GM06990 (cell line): Measurements from ENCODE around the gene RCL1.

Source experiments
- DNase-seq: peaks from one replicate; pipeline ENCODE4 v3.0.0-alpha.2; 2011; ENCODE audit not compliant: insufficient read length; ENCODE audit errors: extremely low read depth
- H3K27me3 ChIP-seq: replicated peaks from 2 replicates; pipeline ENCODE4 v1.6.0; 2011; ENCODE audit warnings: low read length; ENCODE audit not compliant: control insufficient read depth, insufficient read depth
- H3K36me3 ChIP-seq: 2 replicates; pipeline ENCODE4 v1.5.1; 2011; ENCODE audit warnings: low read length; ENCODE audit not compliant: control insufficient read depth, insufficient read depth
- H3K4me3 ChIP-seq: replicated peaks from 2 replicates; pipeline ENCODE4 v1.5.1; 2011; ENCODE audit warnings: low read depth, mild to moderate bottlenecking, control low read depth, low read length
- TF ChIP-seq, protein P1 (sequence below): IDR thresholded peaks from 2 replicates; pipeline ENCODE4 v1.5.1; 2011; ENCODE audit warnings: low read length, control low read depth, mild to moderate bottlenecking, inconsistent platforms; ENCODE audit not compliant: insufficient read depth, poor library complexity, severe bottlenecking

RCL1 gene

DNA sequence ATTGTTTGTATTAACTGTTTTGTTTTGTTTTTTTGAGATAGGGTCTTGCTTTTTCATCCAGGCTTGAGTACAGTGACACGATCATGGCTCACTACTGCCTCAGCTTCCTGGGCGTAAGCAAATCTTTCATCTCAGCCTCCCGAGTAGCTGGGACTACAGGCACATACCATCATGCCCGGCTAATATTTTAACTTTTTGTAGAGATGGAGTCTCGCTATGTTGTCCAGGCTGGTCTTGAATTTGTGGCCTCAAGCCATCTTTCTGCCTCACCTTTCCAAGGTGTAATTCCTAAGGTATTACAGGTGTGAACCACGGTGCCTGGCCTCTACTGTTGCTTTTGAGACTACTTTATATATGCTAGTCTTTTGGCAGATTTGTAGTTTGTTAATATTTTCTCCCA, 8.4 kb downstream of the RCL1 start:
- H3K4me3 ChIP-seq: no peak overlapping the region
- H3K36me3 ChIP-seq: no peaks in the 10 kb centered on the region; the same call in none of the 2 replicates
- TF ChIP-seq, protein P1, sequence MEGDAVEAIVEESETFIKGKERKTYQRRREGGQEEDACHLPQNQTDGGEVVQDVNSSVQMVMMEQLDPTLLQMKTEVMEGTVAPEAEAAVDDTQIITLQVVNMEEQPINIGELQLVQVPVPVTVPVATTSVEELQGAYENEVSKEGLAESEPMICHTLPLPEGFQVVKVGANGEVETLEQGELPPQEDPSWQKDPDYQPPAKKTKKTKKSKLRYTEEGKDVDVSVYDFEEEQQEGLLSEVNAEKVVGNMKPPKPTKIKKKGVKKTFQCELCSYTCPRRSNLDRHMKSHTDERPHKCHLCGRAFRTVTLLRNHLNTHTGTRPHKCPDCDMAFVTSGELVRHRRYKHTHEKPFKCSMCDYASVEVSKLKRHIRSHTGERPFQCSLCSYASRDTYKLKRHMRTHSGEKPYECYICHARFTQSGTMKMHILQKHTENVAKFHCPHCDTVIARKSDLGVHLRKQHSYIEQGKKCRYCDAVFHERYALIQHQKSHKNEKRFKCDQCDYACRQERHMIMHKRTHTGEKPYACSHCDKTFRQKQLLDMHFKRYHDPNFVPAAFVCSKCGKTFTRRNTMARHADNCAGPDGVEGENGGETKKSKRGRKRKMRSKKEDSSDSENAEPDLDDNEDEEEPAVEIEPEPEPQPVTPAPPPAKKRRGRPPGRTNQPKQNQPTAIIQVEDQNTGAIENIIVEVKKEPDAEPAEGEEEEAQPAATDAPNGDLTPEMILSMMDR: no peak
- no peaks in the 10 kb centered on the region for H3K27me3 ChIP-seq
- DNase-seq: no peak

GRCh38 chr9:4803670-4804530, 11.2 kb downstream of the RCL1 start:
- no peaks in the 10 kb centered on the region; the same call in none of the 2 replicates for H3K36me3 ChIP-seq
- no peak for DNase-seq
- TF ChIP-seq, protein P1: no peak
- H3K4me3 ChIP-seq: no peak overlapping the region
- no peaks in the 10 kb centered on the region for H3K27me3 ChIP-seq

GRCh38 chr9:4804531-4805016, 11.8 kb downstream of the RCL1 start:
- H3K36me3 ChIP-seq: no peaks in the 10 kb centered on the region; the same call in none of the 2 replicates
- DNase-seq: no peak
- no peaks in the 10 kb centered on the region for H3K27me3 ChIP-seq
- no peak overlapping the region for H3K4me3 ChIP-seq
- TF ChIP-seq, protein P1: no peak

GRCh38 chr9:4805191-4805918, 12.6 kb downstream of the RCL1 start:
- Histone ChIP-seq H3K4me3 (no peak overlapping the region), H3K27me3 (no peaks in the 10 kb centered on the region), H3K36me3 (no peaks in the 10 kb centered on the region; the same call in none of the 2 replicates)
- TF ChIP-seq, protein P1: no peak
- no peak for DNase-seq

GRCh38 chr9:4810565-4810964, 17.8 kb downstream of the RCL1 start:
- Histone ChIP-seq H3K4me3 (no peak overlapping the region), H3K36me3 (no peaks in the 10 kb centered on the region), H3K27me3 (no peaks in the 10 kb centered on the region)
- DNase-seq: no peak
- TF ChIP-seq, protein P1: no peak
